Measurements from ENCODE around the gene BMP10.

DNA sequence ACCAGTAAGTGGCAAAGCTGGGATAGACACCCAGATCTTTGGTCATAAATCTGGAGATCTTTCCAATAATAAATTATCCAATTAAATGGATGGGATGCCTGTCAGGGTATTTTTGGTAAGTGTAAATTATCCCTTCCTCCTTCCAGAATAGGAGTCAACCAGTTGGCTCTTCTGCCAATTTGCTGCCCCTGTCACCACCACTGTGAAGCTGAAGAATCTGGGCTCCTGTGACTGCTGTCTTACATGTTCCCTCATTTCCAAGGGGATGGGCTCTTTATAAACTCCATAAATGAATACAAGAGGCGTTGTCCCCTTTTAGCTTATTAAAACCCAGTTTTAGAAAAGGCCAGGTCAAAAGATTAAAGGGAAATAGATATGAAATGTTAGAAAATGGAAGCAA, 17.8 kb upstream of the BMP10 start:
- no peak for TF ChIP-seq POLR2A (IDR thresholded peaks at IDR 0.05)
- TF ChIP-seq, protein P1, sequence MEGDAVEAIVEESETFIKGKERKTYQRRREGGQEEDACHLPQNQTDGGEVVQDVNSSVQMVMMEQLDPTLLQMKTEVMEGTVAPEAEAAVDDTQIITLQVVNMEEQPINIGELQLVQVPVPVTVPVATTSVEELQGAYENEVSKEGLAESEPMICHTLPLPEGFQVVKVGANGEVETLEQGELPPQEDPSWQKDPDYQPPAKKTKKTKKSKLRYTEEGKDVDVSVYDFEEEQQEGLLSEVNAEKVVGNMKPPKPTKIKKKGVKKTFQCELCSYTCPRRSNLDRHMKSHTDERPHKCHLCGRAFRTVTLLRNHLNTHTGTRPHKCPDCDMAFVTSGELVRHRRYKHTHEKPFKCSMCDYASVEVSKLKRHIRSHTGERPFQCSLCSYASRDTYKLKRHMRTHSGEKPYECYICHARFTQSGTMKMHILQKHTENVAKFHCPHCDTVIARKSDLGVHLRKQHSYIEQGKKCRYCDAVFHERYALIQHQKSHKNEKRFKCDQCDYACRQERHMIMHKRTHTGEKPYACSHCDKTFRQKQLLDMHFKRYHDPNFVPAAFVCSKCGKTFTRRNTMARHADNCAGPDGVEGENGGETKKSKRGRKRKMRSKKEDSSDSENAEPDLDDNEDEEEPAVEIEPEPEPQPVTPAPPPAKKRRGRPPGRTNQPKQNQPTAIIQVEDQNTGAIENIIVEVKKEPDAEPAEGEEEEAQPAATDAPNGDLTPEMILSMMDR (IDR thresholded peaks at IDR 0.05 in 8 of 11, conservative IDR thresholded peaks at IDR 0.05 in 3 of 11) = no peak

Data from spleen (tissue), 7 donors.